GM12892 (cell line): ENCODE data around the gene PLXNB2.
A peak's percentile ranks its signal among the peaks of the same experiment; 100 is the strongest.

Experiments
- DNase-seq: peaks from one replicate; pipeline ENCODE4 v3.0.0; 2011; ENCODE audit not compliant: insufficient read length
- FAIRE-seq: peaks from 2 replicates; lab custom pipeline; 2011; peaks lifted over from hg19 to GRCh38; lab: Jason Lieb, UNC
- POLR2A ChIP-seq: IDR thresholded peaks from 2 replicates; pipeline ENCODE4 v1.6.1; 2011; ENCODE audit warnings: low read depth, low read length, control low read depth
- POLR2AphosphoS5 ChIP-seq: IDR thresholded peaks from 2 replicates; pipeline ENCODE4 v1.6.1; 2011; ENCODE audit warnings: low read depth, low read length, control low read depth
- TAF1 ChIP-seq: IDR thresholded peaks from 2 replicates; pipeline ENCODE4 v1.6.1; 2011; ENCODE audit warnings: low read depth, mild to moderate bottlenecking, control low read depth, low read length, borderline replicate concordance

The PLXNB2 gene

DNA sequence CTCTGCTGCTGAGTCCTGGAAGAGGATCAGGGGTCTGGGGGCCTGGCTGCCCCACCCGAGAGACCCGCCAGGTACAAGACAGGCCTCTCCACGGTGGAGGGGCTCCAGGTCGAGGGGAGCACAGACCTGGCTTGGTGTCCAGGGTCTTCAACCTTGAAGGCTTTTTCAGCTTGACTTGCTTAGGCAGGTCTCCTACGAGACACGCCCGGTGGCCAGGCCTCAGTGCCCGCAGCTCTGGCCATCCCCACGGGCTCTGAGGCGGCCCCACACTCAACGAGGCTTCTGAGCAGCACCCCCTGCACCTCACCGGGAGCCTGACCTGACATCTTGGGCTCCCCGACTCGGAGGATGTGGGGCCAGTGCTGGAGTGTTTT, 6.6 kb upstream of the PLXNB2 start:
- no peak for FAIRE-seq
- peak; percentile 9 for DNase-seq
- TF ChIP-seq POLR2A (no peak), POLR2AphosphoS5 (no peak), TAF1 (no peak)

DNA sequence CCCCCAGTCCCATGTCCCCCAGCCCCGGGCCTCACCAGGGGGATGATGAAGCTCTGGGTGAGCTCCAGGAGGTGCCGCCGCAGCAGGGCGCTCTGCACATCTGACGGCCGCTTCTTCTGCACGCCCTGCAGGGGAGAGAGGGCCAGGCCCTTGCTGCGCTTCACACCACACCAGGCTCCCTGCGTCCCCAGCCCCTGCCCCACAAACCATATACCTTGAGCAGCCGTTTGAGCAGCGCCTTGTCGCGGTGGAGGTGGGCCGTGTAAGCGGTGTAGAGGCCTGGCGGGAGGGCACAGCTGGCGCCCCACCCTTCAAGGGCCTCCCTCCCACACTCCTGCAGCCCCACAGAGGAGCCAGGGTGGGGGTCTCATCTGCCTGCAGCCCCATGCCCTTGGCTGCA, 6.2 kb upstream of the PLXNB2 start:
- FAIRE-seq (peak; percentile 58), DNase-seq (no peak)
- no peak for TF ChIP-seq TAF1
- no peak for TF ChIP-seq POLR2A
- no peak for TF ChIP-seq POLR2AphosphoS5

DNA sequence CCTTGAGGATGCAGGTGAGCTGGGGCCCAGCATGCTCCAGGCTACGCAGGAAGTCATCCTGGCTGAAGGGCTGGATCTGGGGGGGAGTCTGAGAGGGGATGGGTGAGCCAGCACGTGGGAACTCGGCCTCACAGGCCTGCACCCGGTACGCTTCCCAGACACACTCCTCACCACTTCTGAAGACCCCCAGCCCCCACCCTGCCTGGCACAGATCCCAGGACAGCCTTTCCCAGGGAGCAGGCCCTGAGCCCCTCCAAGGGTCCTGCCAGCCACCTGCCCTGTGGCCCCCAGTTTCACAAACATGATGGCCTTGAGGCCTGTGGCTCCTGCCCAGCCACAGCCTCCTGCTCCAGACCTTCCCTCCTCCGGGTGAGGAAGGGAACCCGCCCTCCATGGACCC, 5.6 kb upstream of the PLXNB2 start:
- DNase-seq (no peak), FAIRE-seq (no peak)
- no peak for TF ChIP-seq POLR2AphosphoS5

DNA sequence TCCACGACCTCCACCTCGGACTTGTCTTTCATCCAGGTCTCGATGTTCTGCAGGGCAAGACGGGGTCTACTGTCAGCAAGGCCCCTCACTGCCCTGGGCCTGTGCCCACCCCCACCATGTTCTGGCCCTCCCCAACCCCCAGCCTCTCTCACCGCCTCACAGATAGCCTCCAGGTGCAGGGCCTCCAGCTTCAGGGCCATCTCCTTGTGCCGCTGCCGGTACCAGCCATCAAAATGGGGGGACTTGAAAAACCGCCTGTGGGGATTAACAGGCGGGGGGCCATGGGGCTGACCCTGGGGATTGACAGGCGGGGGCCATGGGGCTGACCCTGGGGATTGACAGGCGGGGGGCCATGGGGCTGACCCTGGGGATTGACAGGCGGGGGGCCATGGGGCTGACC, 4.9 kb upstream of the PLXNB2 start:
- TF ChIP-seq POLR2A (no peak), TAF1 (no peak), POLR2AphosphoS5 (no peak)
- DNase-seq = no peak
- no peak for FAIRE-seq

DNA sequence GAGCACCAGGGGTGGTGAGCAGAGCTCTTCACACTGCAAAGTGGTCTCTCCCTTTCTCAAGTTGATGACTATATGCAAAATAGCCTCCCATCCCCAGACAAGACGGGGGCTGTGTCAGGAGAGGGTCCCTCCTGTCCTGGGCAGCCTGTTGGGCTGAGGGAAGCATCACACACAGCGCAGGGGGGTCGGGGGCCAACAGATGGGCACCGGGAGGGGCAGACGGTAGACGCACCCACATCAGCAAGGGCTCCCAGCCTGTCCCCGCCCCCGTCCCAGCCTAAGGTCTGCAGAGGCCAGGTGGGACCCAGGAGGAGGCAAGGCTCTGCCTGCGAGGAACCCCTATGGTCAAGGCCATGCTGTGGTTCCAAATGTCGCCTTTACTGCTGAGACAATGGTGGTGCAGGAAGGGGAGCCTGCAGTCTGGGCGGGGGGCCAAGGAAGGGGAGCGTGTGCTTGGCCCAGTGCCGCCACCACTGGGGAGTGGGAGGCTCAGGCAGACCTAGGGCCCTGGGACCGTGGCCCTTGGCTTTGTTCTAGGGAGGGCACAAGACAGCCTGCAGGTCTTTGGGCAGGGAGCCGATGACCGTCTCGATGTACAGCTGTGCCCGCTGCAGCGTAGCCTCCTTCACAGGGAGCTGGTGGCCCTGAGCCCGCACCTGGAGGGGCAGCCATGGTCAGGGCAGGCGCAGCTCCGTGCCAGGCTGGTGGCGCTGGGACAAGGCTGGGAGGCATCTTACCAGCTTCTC, 4.3 kb upstream of the PLXNB2 start:
- no peak for FAIRE-seq
- TF ChIP-seq POLR2A = no peak

DNA sequence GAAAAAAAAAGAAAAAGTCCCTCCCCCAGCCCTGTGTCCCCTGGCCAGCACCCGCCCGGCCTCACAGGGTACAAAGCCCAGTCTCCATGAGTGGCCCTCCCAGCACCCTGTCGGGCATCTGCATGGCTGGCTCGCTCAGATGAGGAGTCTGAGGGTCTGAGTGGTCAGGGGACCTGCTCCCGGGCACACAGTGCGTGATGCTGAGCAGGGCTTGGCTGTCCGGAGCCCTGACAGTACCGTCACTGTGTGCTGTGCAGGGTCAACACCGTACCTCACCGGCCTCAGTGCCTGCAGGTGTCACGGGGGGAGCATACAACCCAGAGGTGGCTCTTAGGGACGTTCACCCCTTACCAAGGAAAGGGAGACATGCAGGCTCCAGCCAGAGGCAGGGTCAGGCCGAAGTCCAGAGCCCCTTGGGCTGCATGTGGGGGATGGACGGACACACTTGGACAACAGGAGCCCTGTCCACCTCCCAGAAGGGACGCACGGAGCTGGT, 3.6 kb upstream of the PLXNB2 start:
- DNase-seq (no peak), FAIRE-seq (no peak)
- TF ChIP-seq POLR2AphosphoS5 (no peak), POLR2A (no peak), TAF1 (no peak)

More for the DNA sequence above, 4.3 kb upstream of the PLXNB2 start:
- no peak for DNase-seq

DNA sequence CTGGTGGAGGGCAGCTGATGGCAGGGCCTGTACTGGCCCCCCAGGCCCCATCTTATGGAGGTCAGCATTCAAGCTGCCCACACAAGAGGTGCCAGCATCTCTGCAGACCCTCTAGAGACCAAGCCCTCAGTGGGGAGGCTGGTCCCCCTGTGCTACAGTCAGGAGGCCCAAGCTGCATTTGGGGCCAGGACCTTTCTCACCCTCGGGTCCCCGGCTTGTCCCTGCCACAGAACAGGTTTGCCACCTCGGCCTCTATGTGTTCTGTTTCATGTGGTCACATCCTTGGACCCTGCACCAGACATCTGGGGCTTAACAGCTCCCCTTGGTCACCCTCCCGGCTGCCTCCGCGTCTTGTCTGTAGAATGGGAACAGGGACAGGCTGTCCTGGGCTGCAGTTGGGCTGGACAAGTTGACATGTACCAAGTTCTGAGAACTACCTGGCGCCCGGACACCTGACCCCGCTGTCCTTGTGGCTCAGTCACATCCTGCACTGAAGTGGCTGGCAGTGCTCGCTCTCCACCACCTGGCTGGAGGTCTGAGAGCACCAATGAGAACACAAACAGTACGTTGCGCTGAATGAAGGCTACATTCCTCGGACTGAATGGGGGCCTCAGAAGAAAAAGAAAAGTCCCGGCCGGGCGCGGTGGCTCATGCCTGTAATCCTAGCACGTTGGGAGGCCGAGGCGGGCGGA, 2.7 kb upstream of the PLXNB2 start:
- DNase-seq (no peak), FAIRE-seq (no peak)
- TF ChIP-seq TAF1 = no peak
- TF ChIP-seq POLR2A = no peak
- no peak for TF ChIP-seq POLR2AphosphoS5

DNA sequence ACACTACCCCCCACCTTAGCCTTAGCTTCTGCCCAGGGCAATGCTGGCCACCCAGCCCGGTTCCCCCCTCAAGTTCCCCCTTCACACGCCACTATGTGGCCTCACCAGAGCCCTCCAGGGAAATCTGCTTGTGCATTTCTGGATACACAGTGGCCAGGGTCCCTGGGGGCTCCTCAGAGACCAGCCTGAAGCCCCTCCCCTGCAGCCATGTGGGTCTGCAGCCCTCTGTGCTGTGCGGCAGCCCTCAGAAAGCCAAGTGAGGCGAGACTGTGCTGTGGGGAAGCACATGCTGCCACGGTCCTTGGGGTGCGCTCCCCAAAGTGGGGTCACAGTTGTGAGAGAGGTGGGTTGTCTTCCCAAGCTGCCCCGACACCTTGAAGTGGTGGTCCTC, 2.1 kb upstream of the PLXNB2 start:
- DNase-seq = no peak
- FAIRE-seq = no peak
- no peak for TF ChIP-seq POLR2A
- no peak for TF ChIP-seq TAF1
- TF ChIP-seq POLR2AphosphoS5 = no peak

DNA sequence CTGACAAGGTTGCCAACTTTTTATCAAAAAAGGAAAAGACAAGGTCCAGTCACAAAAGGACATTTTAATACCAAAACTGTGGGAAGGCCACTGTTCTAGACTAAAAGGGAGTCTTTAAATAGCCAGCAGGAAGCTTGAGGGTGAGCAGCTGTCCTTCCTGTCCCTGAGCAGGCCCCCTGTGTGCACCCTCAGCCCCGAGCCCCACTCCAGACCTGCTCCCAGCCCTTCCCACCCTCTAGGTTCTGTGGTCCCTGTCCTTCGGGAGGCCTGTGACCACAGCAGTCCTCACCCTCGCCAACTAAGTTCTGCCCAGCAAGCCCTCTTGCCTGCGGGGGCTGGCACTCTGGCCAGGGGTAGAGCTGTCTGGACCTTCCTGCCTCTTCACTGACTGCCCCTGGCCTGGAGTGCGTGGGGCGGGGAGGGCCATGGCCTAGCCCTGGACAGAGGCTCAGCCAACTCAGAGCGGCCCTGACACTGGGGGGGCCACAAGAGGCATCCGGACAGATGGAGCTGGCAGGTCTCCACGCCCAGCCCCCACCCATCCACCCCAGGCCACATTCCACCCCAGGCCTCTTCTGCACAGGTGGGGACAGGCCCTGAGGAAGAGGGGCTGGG, 1.6 kb upstream of the PLXNB2 start:
- no peak for FAIRE-seq
- no peak for TF ChIP-seq TAF1
- DNase-seq = no peak

DNA sequence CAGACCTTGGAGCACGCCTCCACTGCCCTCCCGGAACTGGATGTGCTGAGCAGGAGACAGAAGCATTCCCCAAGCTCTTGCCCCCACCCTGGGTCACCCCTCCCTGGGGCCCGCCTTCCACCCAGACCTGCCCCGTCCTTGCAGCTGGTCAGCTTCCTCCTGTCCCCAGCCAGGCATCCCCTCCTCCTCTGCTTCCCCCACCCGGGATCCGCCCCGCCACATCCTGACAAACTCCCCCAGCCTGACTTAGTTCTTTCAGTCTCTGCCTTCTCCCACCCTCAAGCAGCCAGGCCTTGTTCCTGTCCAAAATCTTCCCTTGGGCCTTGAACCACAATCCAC, 1.1 kb upstream of the PLXNB2 start:
- DNase-seq (no peak), FAIRE-seq (peak; percentile 90)
- TF ChIP-seq TAF1 (0 out of 2 replicates have a peak, but pooled peaks have one; percentile 16), POLR2A (no peak), POLR2AphosphoS5 (peak; percentile 25; the same call in 1 of the 2 replicates)

DNA sequence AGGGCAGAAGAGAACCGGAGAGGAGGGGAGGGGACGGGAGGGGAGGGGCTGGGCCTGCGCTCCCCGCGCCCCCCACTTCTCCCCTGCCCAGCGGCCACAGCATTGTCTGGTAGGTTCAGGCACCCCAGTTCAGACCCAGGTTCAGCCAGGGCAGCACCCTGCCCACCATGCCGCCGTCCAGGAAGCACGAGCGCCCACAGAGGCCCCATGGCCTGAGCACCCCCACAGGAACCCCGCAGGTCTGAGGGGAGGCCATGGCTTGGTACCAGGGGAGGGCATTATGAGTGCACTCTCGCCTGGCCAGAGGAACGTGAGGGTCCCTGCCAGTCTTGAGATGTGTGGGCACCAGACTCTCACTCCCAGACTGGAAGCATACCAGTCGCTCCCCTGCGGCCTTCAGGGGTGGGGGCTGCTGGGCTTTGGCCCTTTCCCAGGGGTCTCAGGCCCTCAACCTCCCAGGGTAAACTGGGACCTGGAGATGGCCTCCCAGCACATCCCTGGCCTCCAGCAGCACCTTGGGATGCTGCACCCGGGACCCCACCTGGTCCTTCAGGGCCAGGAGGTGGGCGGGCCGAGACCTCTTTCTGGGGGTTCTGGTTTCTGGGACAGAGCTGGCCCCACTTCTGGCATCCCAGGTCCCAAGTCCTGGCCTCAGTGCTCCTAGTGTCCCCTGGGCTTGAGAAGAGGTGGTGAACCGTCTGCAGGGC, 597 bp upstream of the PLXNB2 start:
- peak; percentile 57 for FAIRE-seq
- DNase-seq = no peak
- TF ChIP-seq POLR2A (no peak), POLR2AphosphoS5 (no peak), TAF1 (no peak)
